A549 (cell line): ENCODE measurements around the gene ASIC2. TPM values are rescaled to one million over a fixed set of nuclear protein-coding genes. Genes with fewer than 3 reads are reported as not detected.
A peak's percentile ranks its signal among the peaks of the same experiment; 100 is the strongest.

Experiments used
- ATAC-seq, 2 experiments: fragments of 200-7000 bp in 1 of 2; fragments of >200 bp in 1 of 2; cut with Nextera tagmentation in 1 of 2; cut with Tn5 transposase in 1 of 2; 3 replicates each; pipeline versions ENCODE4 v1.8.0 to v1.9.1; 2018 to 2020; ENCODE audit warnings: mild to moderate bottlenecking in 1 of 2, moderate library complexity in 1 of 2
- CTCF ChIA-PET: fragments of 300-600 bp; sonication (Branson Sonifier 250); formaldehyde crosslinking; extraction: SDS; loops from one replicate; lab custom pipeline; 2021; ENCODE audit warnings: antibody characterized with exemption, inconsistent platforms; lab: Yijun Ruan, JAX
- POLR2A ChIA-PET: fragments of 350-600 bp; formaldehyde crosslinking; extraction: SDS; loops from one replicate; lab custom pipeline; 2021; ENCODE audit warnings: antibody characterized with exemption, inconsistent platforms; lab: Yijun Ruan, JAX
- DNase-seq, 2 experiments: peaks; one replicate each; pipeline versions ENCODE4 v3.0.0 to v3.0.0-alpha.2; 2011 to 2016; ENCODE audit warnings: low read depth in 1 of 2, low spot score in 1 of 2
- FAIRE-seq: peaks from 2 replicates; lab custom pipeline; 2011; peaks lifted over from hg19 to GRCh38; lab: Jason Lieb, UNC
- H3K27ac ChIP-seq, 2 experiments: fragments of >200 bp; sonication (Bioruptor Twin); formaldehyde crosslinking; 3 replicates each; pipeline ENCODE4 v1.5.1; 2016 to 2017
- H3K4me1 ChIP-seq: fragments of >200 bp; sonication (Bioruptor Twin); formaldehyde crosslinking; 3 replicates; pipeline ENCODE4 v1.6.1; 2016
- H3K4me2 ChIP-seq: fragments of >200 bp; sonication (Bioruptor Twin); formaldehyde crosslinking; 3 replicates; pipeline ENCODE4 v1.6.1; 2016
- H3K4me3 ChIP-seq: fragments of >200 bp; sonication (Bioruptor Twin); formaldehyde crosslinking; 3 replicates; pipeline ENCODE4 v1.5.1; 2016
- H3K9me3 ChIP-seq: fragments of >200 bp; sonication (Bioruptor Twin); formaldehyde crosslinking; 3 replicates; pipeline ENCODE4 v1.6.1; 2016
- BCL3 ChIP-seq: fragments of >200 bp; sonication (Bioruptor Twin); formaldehyde crosslinking; IDR thresholded peaks from 3 replicates; pipeline ENCODE4 v1.6.1; 2016
- CBX2 ChIP-seq: fragments of 200-600 bp; sonication (generic); IDR thresholded peaks from 2 replicates; pipeline ENCODE4 v1.6.1; 2016; ENCODE audit warnings: low read depth, mild to moderate bottlenecking, borderline replicate concordance
- CHD2 ChIP-seq: fragments of 150-350 bp; IDR thresholded peaks from 2 replicates; pipeline ENCODE4 v1.6.1; 2014; ENCODE audit warnings: low read length; ENCODE audit not compliant: partially characterized antibody
- EHMT2 ChIP-seq: fragments of 200-600 bp; sonication (generic); IDR thresholded peaks from 2 replicates; pipeline ENCODE4 v1.6.1; 2016; ENCODE audit warnings: antibody characterized with exemption, low read depth, mild to moderate bottlenecking, moderate library complexity
- EP300 ChIP-seq, 2 experiments: fragments of >200 bp; sonication (Bioruptor Twin); formaldehyde crosslinking; IDR thresholded peaks; 2 replicates in 1 of 2; 3 replicates in 1 of 2; pipeline ENCODE4 v1.6.1; 2016 to 2017
- FOSB ChIP-seq: fragments of 250-450 bp; sonication (Bioruptor Pico); IDR thresholded peaks from 2 replicates; pipeline ENCODE4 v1.5.0; 2020; ENCODE audit warnings: mild to moderate bottlenecking, moderate library complexity
- GATA3 ChIP-seq: IDR thresholded peaks from 2 replicates; pipeline ENCODE4 v1.6.1; 2012; ENCODE audit warnings: borderline replicate concordance
- HES2 ChIP-seq: fragments of >200 bp; sonication (Bioruptor Twin); formaldehyde crosslinking; IDR thresholded peaks from 2 replicates; pipeline ENCODE4 v1.6.1; 2016
- HOXB13 ChIP-seq: fragments of 250-450 bp; sonication (Bioruptor Pico); IDR thresholded peaks from 2 replicates; pipeline ENCODE4 v1.5.0; 2020; ENCODE audit warnings: low read depth, mild to moderate bottlenecking, moderate library complexity
- HOXB5 ChIP-seq: fragments of 250-450 bp; sonication (Bioruptor Pico); IDR thresholded peaks from 2 replicates; pipeline ENCODE4 v1.5.0; 2020; ENCODE audit warnings: mild to moderate bottlenecking, moderate library complexity
- KDM1A ChIP-seq: fragments of 200-600 bp; sonication (generic); IDR thresholded peaks from 2 replicates; pipeline ENCODE4 v1.6.1; 2016; ENCODE audit warnings: low read depth, mild to moderate bottlenecking
- MAFK ChIP-seq: fragments of 450-650 bp; IDR thresholded peaks from 2 replicates; pipeline ENCODE4 v1.6.1; 2014; ENCODE audit not compliant: partially characterized antibody
- MAZ ChIP-seq: fragments of 150-350 bp; IDR thresholded peaks from 2 replicates; pipeline ENCODE4 v1.6.1; 2014; ENCODE audit warnings: antibody characterized with exemption, low read depth, low read length, borderline replicate concordance
- MYC ChIP-seq: IDR thresholded peaks from 2 replicates; pipeline ENCODE4 v1.6.1; 2012; ENCODE audit warnings: mild to moderate bottlenecking, inconsistent platforms, low read length, improper control_type of control experiment, borderline replicate concordance
- NPAS2 ChIP-seq: fragments of 250-450 bp; sonication (Bioruptor Pico); IDR thresholded peaks from 2 replicates; pipeline ENCODE4 v1.8.0; 2022; ENCODE audit warnings: mild to moderate bottlenecking, moderate library complexity, borderline replicate concordance
- POLR2A ChIP-seq: IDR thresholded peaks from 2 replicates; pipeline ENCODE4 v1.6.1; 2012; ENCODE audit warnings: mild to moderate bottlenecking, low read length
- RAD21 ChIP-seq, 2 experiments: fragments of >200 bp in 1 of 2; sonication (Bioruptor Twin) in 1 of 2; formaldehyde crosslinking in 1 of 2; IDR thresholded peaks in 1 of 2; conservative IDR thresholded peaks in 1 of 2; 2 replicates in 1 of 2; 3 replicates in 1 of 2; pipeline ENCODE4 v1.6.1; 2012 to 2018; ENCODE audit warnings: inconsistent platforms in 1 of 2
- RARB ChIP-seq: fragments of 250-450 bp; sonication (Bioruptor Pico); IDR thresholded peaks from 2 replicates; pipeline ENCODE4 v1.8.0; 2021; ENCODE audit warnings: mild to moderate bottlenecking, moderate library complexity
- RCOR1 ChIP-seq: fragments of 150-350 bp; IDR thresholded peaks from 2 replicates; pipeline ENCODE4 v1.6.1; 2014; ENCODE audit warnings: antibody characterized with exemption, low read length, low read depth
- REST ChIP-seq: fragments of 200-600 bp; sonication (generic); IDR thresholded peaks from 2 replicates; pipeline ENCODE4 v1.6.1; 2016; ENCODE audit warnings: antibody characterized with exemption, mild to moderate bottlenecking, moderate library complexity
- RFX5 ChIP-seq: fragments of 450-650 bp; IDR thresholded peaks from 2 replicates; pipeline ENCODE4 v1.7.1; 2014; ENCODE audit warnings: antibody characterized with exemption, mild to moderate bottlenecking, moderate library complexity
- SREBF2 ChIP-seq: fragments of 450-650 bp; IDR thresholded peaks from 2 replicates; pipeline ENCODE4 v1.6.1; 2014; ENCODE audit warnings: mild to moderate bottlenecking, moderate library complexity
- TFCP2L1 ChIP-seq: fragments of 250-450 bp; sonication (Bioruptor Pico); IDR thresholded peaks from 2 replicates; pipeline ENCODE4 v1.5.0; 2021; ENCODE audit warnings: mild to moderate bottlenecking
- TP53 ChIP-seq: fragments of 250-450 bp; sonication (Bioruptor Pico); IDR thresholded peaks from 2 replicates; pipeline ENCODE4 v1.5.0; 2021; ENCODE audit warnings: mild to moderate bottlenecking, moderate library complexity
- ZNF302 ChIP-seq: fragments of 250-450 bp; sonication (Bioruptor Pico); IDR thresholded peaks from 2 replicates; pipeline ENCODE4 v1.9.0; 2021; ENCODE audit warnings: inconsistent platforms, mild to moderate bottlenecking, moderate library complexity
- WGBS: methylation state at CpG from one replicate; pipeline ENCODE4 v1.1.6; 2017; ENCODE audit errors: missing lambda C conversion rate; 5-methylcytosine and 5-hydroxymethylcytosine counted together
- polyA plus RNA-seq, 4 experiments: library from polyadenylated mRNA; depleted of rRNA in 3 of 4; stranded (reverse); fragments of >200 nt; fragmentation: RNase III in 1 of 4; extraction: RNeasy Plus Mini Kit Qiagen cat#74134 plus additional on column Dnase treatment in 1 of 4; gene quantifications; 2 replicates in 3 of 4; 3 replicates in 1 of 4; pipeline ENCODE4 v1.2.3, GENCODE V29; 2011 to 2017
- TF ChIP-seq, protein P1 (sequence below): fragments of 250-450 bp; sonication (Bioruptor Pico); IDR thresholded peaks from 2 replicates; pipeline ENCODE4 v1.5.0; 2021; ENCODE audit warnings: mild to moderate bottlenecking, moderate library complexity, borderline replicate concordance

ASIC2 gene
- polyA plus RNA-seq, 2 of the 4 experiments (the other 2 are of a cell fraction): 1.5 to 1.9 TPM

DNA sequence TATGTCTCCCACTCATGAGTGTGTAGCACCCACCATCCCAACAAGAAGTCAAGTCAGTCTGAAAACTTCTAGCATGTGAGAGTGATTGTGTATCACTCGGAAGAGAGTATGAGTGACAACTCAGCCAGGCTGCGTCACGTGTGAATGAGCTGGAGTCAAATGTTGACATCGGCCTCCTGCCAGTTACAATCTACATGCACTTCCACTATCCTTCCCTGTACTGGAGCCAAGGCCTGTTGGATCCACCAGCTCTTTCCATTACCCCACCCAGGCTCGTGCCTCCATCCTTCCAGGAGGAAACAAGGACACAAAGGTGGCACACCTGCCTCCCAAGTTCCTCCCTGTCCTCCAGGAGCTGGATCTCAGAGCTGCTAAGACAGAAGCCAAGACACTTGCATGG is 64.5 kb downstream of the ASIC2 start (continued):
- TF ChIP-seq BCL3: no peak
- no peak for TF ChIP-seq SREBF2
- no peak for TF ChIP-seq RARB (CRISPR knock-in tag)

DNA sequence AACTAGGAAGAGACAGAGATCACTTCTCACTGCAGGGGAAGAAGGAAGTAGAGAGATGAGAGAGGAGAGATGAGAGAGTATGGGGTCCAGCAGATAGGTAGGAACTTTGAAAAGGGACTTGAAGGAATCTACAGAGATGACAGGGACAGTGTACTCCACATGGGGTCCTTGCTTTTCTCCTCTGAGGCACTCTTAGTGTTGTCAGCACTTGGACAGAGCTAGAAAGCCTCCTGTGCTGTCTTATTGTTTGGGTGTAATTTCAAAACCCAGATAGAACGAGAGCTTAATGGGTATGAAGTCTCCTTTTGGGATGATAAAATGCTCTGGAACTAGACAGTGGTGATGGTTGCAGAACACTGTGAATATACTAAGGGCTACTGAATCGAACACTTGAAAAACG is 65.2 kb downstream of the ASIC2 start:
- Histone ChIP-seq H3K4me2 (no peak overlapping the region), H3K27ac (no peak overlapping the region), H3K9me3 (no peaks in the 10 kb centered on the region), H3K4me3 (no peak overlapping the region), H3K4me1 (no peaks in the 10 kb centered on the region)
- TF ChIP-seq REST: peak; percentile 45; the same call in 1 of the 2 replicates
- TF ChIP-seq, protein P1, sequence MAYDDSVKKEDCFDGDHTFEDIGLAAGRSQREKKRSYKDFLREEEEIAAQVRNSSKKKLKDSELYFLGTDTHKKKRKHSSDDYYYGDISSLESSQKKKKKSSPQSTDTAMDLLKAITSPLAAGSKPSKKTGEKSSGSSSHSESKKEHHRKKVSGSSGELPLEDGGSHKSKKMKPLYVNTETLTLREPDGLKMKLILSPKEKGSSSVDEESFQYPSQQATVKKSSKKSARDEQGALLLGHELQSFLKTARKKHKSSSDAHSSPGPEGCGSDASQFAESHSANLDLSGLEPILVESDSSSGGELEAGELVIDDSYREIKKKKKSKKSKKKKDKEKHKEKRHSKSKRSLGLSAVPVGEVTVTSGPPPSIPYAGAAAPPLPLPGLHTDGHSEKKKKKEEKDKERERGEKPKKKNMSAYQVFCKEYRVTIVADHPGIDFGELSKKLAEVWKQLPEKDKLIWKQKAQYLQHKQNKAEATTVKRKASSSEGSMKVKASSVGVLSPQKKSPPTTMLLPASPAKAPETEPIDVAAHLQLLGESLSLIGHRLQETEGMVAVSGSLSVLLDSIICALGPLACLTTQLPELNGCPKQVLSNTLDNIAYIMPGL (CRISPR knock-in tag): no peak
- 60% methylated on average over 3 of the region's 3 CpGs for WGBS
- DNase-seq: no peak
- POLR2A ChIA-PET: no interaction called here
- CTCF ChIA-PET: interaction anchor here (1.1 to 3.5 kb wide), 2 partner anchors 28 to 64 kb away, joined by 3 to 16 read pairs; partner anchors contain the start of gene ASIC2
- ATAC-seq: no peak
- no peak for FAIRE-seq

DNA sequence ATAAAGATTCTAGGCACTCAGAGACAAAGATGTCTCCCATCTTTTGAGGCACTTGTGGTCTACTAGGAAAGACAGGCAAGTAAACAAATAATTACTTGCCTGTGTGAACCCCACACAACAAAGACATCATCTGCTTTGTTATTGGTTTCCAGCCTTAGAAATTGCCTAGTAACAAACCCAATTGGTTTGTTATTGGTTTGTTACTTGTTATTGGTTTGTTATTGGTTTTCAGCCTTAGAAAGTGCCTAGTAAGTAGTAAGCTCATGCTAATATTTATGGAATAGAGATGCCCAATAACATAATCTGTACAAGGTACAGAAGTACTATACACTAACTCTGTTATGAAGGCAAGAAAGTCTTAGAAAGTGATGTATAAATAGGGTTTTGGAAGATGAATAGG is 67.1 kb downstream of the ASIC2 start:
- TF ChIP-seq FOSB (CRISPR knock-in tag): no peak
- TF ChIP-seq RFX5: peak; percentile 52; the same call in 1 of the 2 replicates
- TF ChIP-seq, all 56 proteins: peak for 1
- ChIA-PET POLR2A (no interaction called here), CTCF (interaction anchor here (0.9 kb wide), 1 partner anchor 13 kb away, joined by 3 read pairs; no protein-coding TSS in a partner anchor)
- Histone ChIP-seq H3K4me2 (no peak overlapping the region), H3K4me1 (no peaks in the 10 kb centered on the region), H3K27ac (no peak overlapping the region), H3K4me3 (no peak overlapping the region), H3K9me3 (no peaks in the 10 kb centered on the region)
- ATAC-seq: no peak
- FAIRE-seq: peak; percentile 46
- no peak for DNase-seq

DNA sequence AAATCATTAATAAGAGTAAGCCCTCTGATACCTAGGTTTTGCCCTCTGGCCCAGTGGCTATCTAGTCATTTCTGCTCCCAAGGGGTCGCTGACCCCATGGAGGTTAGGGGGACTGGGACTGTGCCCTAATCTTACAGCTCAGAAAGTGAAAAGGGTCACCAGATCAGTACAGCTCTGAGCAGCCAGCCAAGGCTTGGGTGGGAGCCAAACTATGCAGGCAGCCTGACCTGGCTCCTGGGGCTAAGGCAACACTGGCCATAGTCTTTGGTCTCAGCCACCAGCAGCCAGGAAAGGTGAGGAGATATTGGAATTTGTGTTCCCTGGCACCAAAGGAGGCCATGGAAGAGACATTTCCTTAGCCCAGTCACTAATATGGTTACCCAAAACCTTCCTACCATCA is 67.6 kb downstream of the ASIC2 start:
- Histone ChIP-seq H3K4me2 (no peak overlapping the region), H3K4me1 (no peaks in the 10 kb centered on the region), H3K27ac (no peak overlapping the region), H3K4me3 (no peak overlapping the region), H3K9me3 (no peaks in the 10 kb centered on the region)
- FAIRE-seq: no peak
- CTCF ChIA-PET: interaction anchor here (0.9 kb wide), 1 partner anchor 13 kb away, joined by 3 read pairs; no protein-coding TSS in a partner anchor
- TF ChIP-seq EHMT2 (no peak), KDM1A (no peak), GATA3 (no peak), CBX2 (no peak), MYC (no peak), HES2 (no peak), CHD2 (no peak), TP53 (CRISPR knock-in tag) (no peak), MAFK (no peak), EP300 (IDR thresholded peaks at IDR 0.05) (no peak), NPAS2 (CRISPR knock-in tag) (no peak), HOXB13 (CRISPR knock-in tag) (no peak), SREBF2 (no peak), RAD21 (conservative IDR thresholded peaks at IDR 0.05 in 1 of 2, IDR thresholded peaks at IDR 0.05 in 1 of 2) (no peak), ZNF302 (CRISPR knock-in tag) (no peak), RCOR1 (no peak), MAZ (no peak), HOXB5 (CRISPR knock-in tag) (no peak), TFCP2L1 (CRISPR knock-in tag) (no peak), POLR2A (no peak)
- DNase-seq: no peak
- ATAC-seq: no peak
- POLR2A ChIA-PET: no interaction called here
- WGBS: 8% methylated on average over 1 of the region's 1 CpG
